ENCODE data around the gene PDAP1.

PDAP1 gene

GRCh38 chr7:99408379-99409191 is at the start of gene PDAP1, which contains the start of gene BUD31:
PDAP1 (minus strand) TSS chr7:99408597; CDS start chr7:99408548, 49 bp downstream.
BUD31 (plus strand) TSS chr7:99408969; CDS start chr7:99411093, 2,124 bp downstream.
- H3K36me3 ChIP-seq (ENCODE audit: insufficient read depth, low read length) = peaks cover 46% of the 10 kb centered on the region
- no peaks in the 10 kb centered on the region for H3K27me3 ChIP-seq (ENCODE audit: control insufficient read depth in 1 of 2, insufficient read depth in 2 of 2, low read length in 2 of 2)
- H3K4me3 ChIP-seq (ENCODE audit: low read depth in 1 of 2, low read length in 2 of 2) = peak within 1 kb of the TSS; percentile 99
- H3K9me3 ChIP-seq (ENCODE audit: low read length) = no peaks in the 10 kb centered on the region
- peak within 1 kb of the TSS; percentile 99 for H3K9ac ChIP-seq (ENCODE audit: low read length)
- H3K4me1 ChIP-seq (ENCODE audit: insufficient read depth, low read length) = peaks cover 49% of the 10 kb centered on the region
- H3K27ac ChIP-seq (ENCODE audit: low read depth, low read length) = peak within 1 kb of the TSS; percentile 98

GRCh38 chr7:99457650-99458493 is 49.5 kb upstream of the PDAP1 start:
- Histone ChIP-seq H3K9me3 (ENCODE audit: low read length) (no peaks in the 10 kb centered on the region), H3K4me1 (ENCODE audit: insufficient read depth, low read length) (peaks cover 4% of the 10 kb centered on the region), H3K9ac (ENCODE audit: low read length) (no peak overlapping the region), H3K27me3 (ENCODE audit: control insufficient read depth in 1 of 2, insufficient read depth in 2 of 2, low read length in 2 of 2) (no peaks in the 10 kb centered on the region), H3K36me3 (ENCODE audit: insufficient read depth, low read length) (peaks cover 73% of the 10 kb centered on the region), H3K4me3 (ENCODE audit: low read depth in 1 of 2, low read length in 2 of 2) (no peak overlapping the region), H3K27ac (ENCODE audit: low read depth, low read length) (no peak overlapping the region)

- Histone ChIP-seq H3K4me1 (ENCODE audit: insufficient read depth, low read length) (peaks cover 4% of the 10 kb centered on the region), H3K27me3 (ENCODE audit: control insufficient read depth in 1 of 2, insufficient read depth in 2 of 2, low read length in 2 of 2) (no peaks in the 10 kb centered on the region), H3K36me3 (ENCODE audit: insufficient read depth, low read length) (peaks cover 69% of the 10 kb centered on the region), H3K9me3 (ENCODE audit: low read length) (no peaks in the 10 kb centered on the region), H3K4me3 (ENCODE audit: low read depth in 1 of 2, low read length in 2 of 2) (no peak overlapping the region), H3K9ac (ENCODE audit: low read length) (no peak overlapping the region), H3K27ac (ENCODE audit: low read depth, low read length) (no peak overlapping the region)
Observed at GRCh38 chr7:99457050-99457649, 48.8 kb upstream of the PDAP1 start.

- H3K9ac ChIP-seq (ENCODE audit: low read length) = no peak overlapping the region
- peaks cover 69% of the 10 kb centered on the region for H3K36me3 ChIP-seq (ENCODE audit: insufficient read depth, low read length)
- no peaks in the 10 kb centered on the region for H3K27me3 ChIP-seq (ENCODE audit: control insufficient read depth in 1 of 2, insufficient read depth in 2 of 2, low read length in 2 of 2)
- no peaks in the 10 kb centered on the region for H3K9me3 ChIP-seq (ENCODE audit: low read length)
- no peak overlapping the region for H3K27ac ChIP-seq (ENCODE audit: low read depth, low read length)
- peaks cover 4% of the 10 kb centered on the region for H3K4me1 ChIP-seq (ENCODE audit: insufficient read depth, low read length)
- no peak overlapping the region for H3K4me3 ChIP-seq (ENCODE audit: low read depth in 1 of 2, low read length in 2 of 2)
Observed at GRCh38 chr7:99456288-99456687, 47.9 kb upstream of the PDAP1 start.

- peaks cover 72% of the 10 kb centered on the region for H3K36me3 ChIP-seq (ENCODE audit: insufficient read depth, low read length)
- H3K9ac ChIP-seq (ENCODE audit: low read length) = no peak overlapping the region
- H3K27ac ChIP-seq (ENCODE audit: low read depth, low read length) = no peak overlapping the region
- H3K4me1 ChIP-seq (ENCODE audit: insufficient read depth, low read length) = peaks cover 3% of the 10 kb centered on the region
- no peaks in the 10 kb centered on the region for H3K27me3 ChIP-seq (ENCODE audit: control insufficient read depth in 1 of 2, insufficient read depth in 2 of 2, low read length in 2 of 2)
- H3K4me3 ChIP-seq (ENCODE audit: low read depth in 1 of 2, low read length in 2 of 2) = no peak overlapping the region
- H3K9me3 ChIP-seq (ENCODE audit: low read length) = no peaks in the 10 kb centered on the region
Observed at GRCh38 chr7:99455874-99456273, 47.5 kb upstream of the PDAP1 start.

- no peak overlapping the region for H3K9ac ChIP-seq (ENCODE audit: low read length)
- peaks cover 72% of the 10 kb centered on the region for H3K36me3 ChIP-seq (ENCODE audit: insufficient read depth, low read length)
- H3K27ac ChIP-seq (ENCODE audit: low read depth, low read length) = no peak overlapping the region
- H3K9me3 ChIP-seq (ENCODE audit: low read length) = no peaks in the 10 kb centered on the region
- H3K27me3 ChIP-seq (ENCODE audit: control insufficient read depth in 1 of 2, insufficient read depth in 2 of 2, low read length in 2 of 2) = no peaks in the 10 kb centered on the region
- no peaks in the 10 kb centered on the region for H3K4me1 ChIP-seq (ENCODE audit: insufficient read depth, low read length)
- H3K4me3 ChIP-seq (ENCODE audit: low read depth in 1 of 2, low read length in 2 of 2) = no peak overlapping the region
Observed at GRCh38 chr7:99453105-99453504, 44.7 kb upstream of the PDAP1 start.

- no peak overlapping the region for H3K27ac ChIP-seq (ENCODE audit: low read depth, low read length)
- H3K36me3 ChIP-seq (ENCODE audit: insufficient read depth, low read length) = peaks cover 72% of the 10 kb centered on the region
- no peaks in the 10 kb centered on the region for H3K4me1 ChIP-seq (ENCODE audit: insufficient read depth, low read length)
- H3K27me3 ChIP-seq (ENCODE audit: control insufficient read depth in 1 of 2, insufficient read depth in 2 of 2, low read length in 2 of 2) = no peaks in the 10 kb centered on the region
- H3K9me3 ChIP-seq (ENCODE audit: low read length) = no peaks in the 10 kb centered on the region
- no peak overlapping the region for H3K9ac ChIP-seq (ENCODE audit: low read length)
- H3K4me3 ChIP-seq (ENCODE audit: low read depth in 1 of 2, low read length in 2 of 2) = no peak overlapping the region
Observed at GRCh38 chr7:99452541-99452940, 44.1 kb upstream of the PDAP1 start.

- Histone ChIP-seq H3K4me1 (ENCODE audit: insufficient read depth, low read length) (no peaks in the 10 kb centered on the region), H3K9me3 (ENCODE audit: low read length) (no peaks in the 10 kb centered on the region), H3K27ac (ENCODE audit: low read depth, low read length) (no peak overlapping the region), H3K4me3 (ENCODE audit: low read depth in 1 of 2, low read length in 2 of 2) (no peak overlapping the region), H3K27me3 (ENCODE audit: control insufficient read depth in 1 of 2, insufficient read depth in 2 of 2, low read length in 2 of 2) (no peaks in the 10 kb centered on the region), H3K9ac (ENCODE audit: low read length) (no peak overlapping the region), H3K36me3 (ENCODE audit: insufficient read depth, low read length) (peaks cover 72% of the 10 kb centered on the region)
Observed at GRCh38 chr7:99451936-99452335, 43.5 kb upstream of the PDAP1 start.

GRCh38 chr7:99449326-99449725 is 40.9 kb upstream of the PDAP1 start:
- Histone ChIP-seq H3K4me1 (ENCODE audit: insufficient read depth, low read length) (no peaks in the 10 kb centered on the region), H3K36me3 (ENCODE audit: insufficient read depth, low read length) (peaks cover 70% of the 10 kb centered on the region), H3K9me3 (ENCODE audit: low read length) (no peaks in the 10 kb centered on the region), H3K9ac (ENCODE audit: low read length) (no peak overlapping the region), H3K27ac (ENCODE audit: low read depth, low read length) (no peak overlapping the region), H3K27me3 (ENCODE audit: control insufficient read depth in 1 of 2, insufficient read depth in 2 of 2, low read length in 2 of 2) (no peaks in the 10 kb centered on the region), H3K4me3 (ENCODE audit: low read depth in 1 of 2, low read length in 2 of 2) (no peak overlapping the region)

- no peaks in the 10 kb centered on the region for H3K4me1 ChIP-seq (ENCODE audit: insufficient read depth, low read length)
- no peaks in the 10 kb centered on the region for H3K27me3 ChIP-seq (ENCODE audit: control insufficient read depth in 1 of 2, insufficient read depth in 2 of 2, low read length in 2 of 2)
- no peaks in the 10 kb centered on the region for H3K9me3 ChIP-seq (ENCODE audit: low read length)
- H3K4me3 ChIP-seq (ENCODE audit: low read depth in 1 of 2, low read length in 2 of 2) = no peak overlapping the region
- H3K27ac ChIP-seq (ENCODE audit: low read depth, low read length) = no peak overlapping the region
- no peak overlapping the region for H3K9ac ChIP-seq (ENCODE audit: low read length)
- H3K36me3 ChIP-seq (ENCODE audit: insufficient read depth, low read length) = peaks cover 65% of the 10 kb centered on the region
Observed at GRCh38 chr7:99448855-99449254, 40.5 kb upstream of the PDAP1 start.

GRCh38 chr7:99447943-99448342 is 39.5 kb upstream of the PDAP1 start:
- no peaks in the 10 kb centered on the region for H3K9me3 ChIP-seq (ENCODE audit: low read length)
- no peaks in the 10 kb centered on the region for H3K27me3 ChIP-seq (ENCODE audit: control insufficient read depth in 1 of 2, insufficient read depth in 2 of 2, low read length in 2 of 2)
- no peaks in the 10 kb centered on the region for H3K4me1 ChIP-seq (ENCODE audit: insufficient read depth, low read length)
- no peak overlapping the region for H3K4me3 ChIP-seq (ENCODE audit: low read depth in 1 of 2, low read length in 2 of 2)
- H3K9ac ChIP-seq (ENCODE audit: low read length) = no peak overlapping the region
- H3K36me3 ChIP-seq (ENCODE audit: insufficient read depth, low read length) = peaks cover 65% of the 10 kb centered on the region
- no peak overlapping the region for H3K27ac ChIP-seq (ENCODE audit: low read depth, low read length)

Measured in muscle layer of colon (tissue), 2 donors.